HuH-7.5 (cell line): ENCODE measurements around the gene STEAP1B.

Experiments
- DNase-seq: peaks from one replicate; pipeline ENCODE4 v3.0.0; 2011; ENCODE audit warnings: low spot score

STEAP1B gene

DNA sequence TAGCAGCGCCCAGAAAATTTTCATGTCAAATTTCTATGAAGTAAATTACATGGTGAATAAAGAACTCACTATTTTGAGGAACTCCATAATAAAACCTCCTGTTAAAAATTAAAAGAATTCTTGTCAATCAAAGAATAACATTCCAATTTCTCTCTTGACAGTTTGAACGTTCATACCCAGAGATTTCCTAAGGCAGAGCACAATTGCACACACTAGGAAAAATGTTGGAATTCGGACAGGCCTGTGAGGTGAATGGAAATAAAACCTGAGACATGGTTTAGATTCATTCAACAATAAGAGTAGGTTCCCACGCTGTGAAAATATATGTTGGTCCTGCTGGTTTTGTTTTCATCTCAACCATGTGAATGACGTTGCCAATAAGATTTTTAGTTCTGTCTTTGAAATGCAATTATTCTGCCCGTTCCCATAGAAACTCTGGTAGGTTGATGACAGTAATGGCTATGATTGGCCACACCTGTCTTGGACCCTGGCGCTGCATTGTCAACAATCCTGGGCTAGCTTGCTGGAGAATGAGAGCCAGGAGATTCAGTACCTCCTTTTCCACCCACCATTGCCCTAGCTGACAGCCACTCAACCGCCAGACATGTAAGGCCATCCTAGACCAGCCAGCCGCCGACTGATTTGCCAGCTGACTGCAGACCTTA, 99.7 kb downstream of the STEAP1B start:
- DNase-seq = no peak

DNA sequence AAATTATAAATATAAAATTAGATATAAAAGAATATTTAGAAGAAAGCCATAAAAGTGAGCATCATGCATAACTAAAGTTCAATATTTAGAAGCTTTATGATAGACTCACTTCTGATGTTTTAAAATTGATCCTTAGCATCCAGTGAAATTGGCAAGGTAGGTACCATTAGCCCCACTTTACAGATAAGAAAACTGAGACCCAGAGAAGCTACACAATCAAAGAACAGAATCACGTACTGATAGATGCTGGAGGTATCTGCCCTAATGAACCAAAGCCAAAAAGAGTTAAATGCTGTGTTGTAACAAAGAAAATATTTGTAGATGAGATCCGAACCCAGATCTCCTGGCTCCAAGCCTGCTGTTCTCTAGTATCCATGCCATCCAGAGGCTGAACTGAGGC, 100.4 kb downstream of the STEAP1B start:
- no peak for DNase-seq

DNA sequence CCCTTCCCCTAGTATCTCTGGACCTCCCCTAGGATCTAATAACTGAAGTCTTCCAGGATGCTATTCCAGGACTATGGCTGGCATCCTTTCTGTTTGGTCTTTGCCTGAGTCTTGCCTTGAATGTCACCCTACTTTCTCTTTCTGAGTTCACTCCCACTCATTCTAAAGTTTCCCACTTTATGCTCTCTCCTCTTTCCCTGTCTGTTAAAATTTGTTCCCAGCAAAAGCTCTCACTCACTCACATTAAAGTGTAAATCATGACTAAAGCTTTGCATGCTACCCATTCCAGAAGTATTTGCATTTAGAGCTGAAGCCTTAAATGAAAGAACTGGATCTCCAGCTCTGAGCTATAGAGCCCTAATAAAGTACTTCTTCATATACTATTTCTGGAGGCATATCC, 100.9 kb downstream of the STEAP1B start:
- DNase-seq = no peak

- DNase-seq = no peak
These were observed 102.0 kb downstream of the STEAP1B start for GRCh38 chr7:22397981-22398380.

- no peak for DNase-seq
These were observed 104.8 kb downstream of the STEAP1B start for GRCh38 chr7:22395222-22395621.

DNA sequence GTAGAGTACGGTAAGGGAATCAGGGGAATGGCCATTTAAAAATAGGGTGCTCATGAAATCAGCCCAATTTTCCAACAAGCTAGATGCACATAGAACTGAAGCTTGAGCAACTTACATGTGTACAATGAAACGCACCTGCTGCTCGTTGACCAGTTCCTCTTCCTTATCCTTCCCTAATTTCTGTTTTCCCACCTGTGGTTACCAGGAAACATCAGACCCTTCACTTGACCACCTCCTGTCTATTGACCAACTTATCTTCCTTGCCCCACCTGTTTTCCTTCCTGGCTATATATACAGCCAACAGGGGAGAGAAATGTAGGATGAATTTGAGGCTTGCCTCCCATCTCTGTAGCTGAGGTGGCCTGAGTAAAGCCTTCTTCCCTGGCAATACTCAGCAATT, 105.2 kb downstream of the STEAP1B start:
- no peak for DNase-seq

DNA sequence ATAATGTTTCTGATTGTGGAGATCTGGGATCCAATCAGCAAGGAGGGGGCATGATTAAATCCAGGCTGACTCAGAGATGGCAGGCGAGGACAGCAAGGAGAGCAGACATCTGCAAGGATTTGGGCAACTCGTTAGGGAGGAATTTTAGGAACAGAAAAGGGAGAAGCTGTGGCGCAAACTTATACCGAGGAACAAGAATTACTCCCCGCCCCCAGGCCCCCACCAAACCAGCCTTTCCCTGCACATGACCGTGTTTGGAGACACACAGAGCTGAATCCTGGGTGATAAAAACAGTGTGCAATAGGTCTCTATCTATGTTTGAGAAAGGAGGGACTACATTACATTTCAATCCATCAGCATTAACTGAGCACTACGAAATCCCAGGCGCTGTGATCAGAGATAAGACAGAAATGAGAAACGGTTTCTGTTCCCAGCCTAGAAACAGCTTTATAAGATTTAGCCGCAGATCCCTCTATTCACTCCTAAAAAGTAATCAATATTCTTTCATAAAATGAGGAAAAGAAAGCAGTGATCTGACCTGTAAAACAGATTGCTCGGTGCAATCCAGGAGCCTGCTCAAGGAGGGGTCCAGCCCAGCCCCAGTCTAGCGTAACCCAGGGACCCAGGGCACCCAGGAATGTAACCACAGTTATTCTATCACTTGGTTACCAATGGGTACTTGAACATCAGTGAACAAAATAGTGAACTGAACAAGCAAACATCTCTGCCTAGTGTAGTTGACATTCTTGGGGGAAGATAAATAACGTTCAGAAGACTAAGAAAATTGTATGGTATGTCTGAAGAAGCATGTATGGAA, 105.9 kb downstream of the STEAP1B start:
- no peak for DNase-seq

DNA sequence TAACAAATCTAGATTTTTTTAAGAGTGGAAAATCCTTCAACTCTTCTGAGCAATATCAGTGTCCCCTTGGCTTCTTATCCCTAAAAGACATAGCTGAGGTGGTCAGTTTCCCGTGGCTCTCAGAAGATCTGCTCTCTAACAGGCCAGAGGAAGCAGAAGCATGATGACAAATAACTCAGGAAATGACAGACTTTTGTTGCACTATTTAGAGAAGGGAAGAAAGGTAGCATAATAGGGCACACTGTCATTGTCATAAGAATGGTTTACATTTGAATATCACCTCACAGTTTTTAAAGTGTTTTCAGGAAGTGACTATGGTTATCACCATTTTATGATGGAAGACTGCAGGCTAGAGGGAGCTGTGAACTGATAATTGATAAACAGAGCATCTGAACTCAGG, 109.5 kb downstream of the STEAP1B start:
- DNase-seq = no peak

- DNase-seq = no peak
These were observed 110.1 kb downstream of the STEAP1B start for GRCh38 chr7:22389892-22390291.

DNA sequence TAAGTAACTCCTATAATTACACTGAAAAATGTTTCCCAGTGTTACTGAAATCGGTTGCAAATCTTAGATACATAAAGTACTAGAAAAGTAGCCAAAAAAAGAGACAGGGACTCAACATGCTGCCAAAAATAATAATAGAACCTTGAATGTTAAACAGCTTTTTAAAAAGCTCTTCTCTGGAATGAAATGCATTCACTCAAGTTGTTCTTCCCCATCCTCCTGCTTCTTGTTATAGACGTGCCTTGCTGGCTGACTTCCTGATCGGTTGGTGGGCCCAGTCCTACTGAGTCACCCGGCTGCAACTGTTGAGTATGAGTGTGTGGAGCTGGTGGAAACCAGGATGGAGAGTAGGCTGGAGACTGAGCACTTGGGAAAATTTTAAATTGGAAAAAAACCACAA, 112.4 kb downstream of the STEAP1B start:
- no peak for DNase-seq

- DNase-seq = no peak
These were observed 113.1 kb downstream of the STEAP1B start for GRCh38 chr7:22386865-22387264.

DNA sequence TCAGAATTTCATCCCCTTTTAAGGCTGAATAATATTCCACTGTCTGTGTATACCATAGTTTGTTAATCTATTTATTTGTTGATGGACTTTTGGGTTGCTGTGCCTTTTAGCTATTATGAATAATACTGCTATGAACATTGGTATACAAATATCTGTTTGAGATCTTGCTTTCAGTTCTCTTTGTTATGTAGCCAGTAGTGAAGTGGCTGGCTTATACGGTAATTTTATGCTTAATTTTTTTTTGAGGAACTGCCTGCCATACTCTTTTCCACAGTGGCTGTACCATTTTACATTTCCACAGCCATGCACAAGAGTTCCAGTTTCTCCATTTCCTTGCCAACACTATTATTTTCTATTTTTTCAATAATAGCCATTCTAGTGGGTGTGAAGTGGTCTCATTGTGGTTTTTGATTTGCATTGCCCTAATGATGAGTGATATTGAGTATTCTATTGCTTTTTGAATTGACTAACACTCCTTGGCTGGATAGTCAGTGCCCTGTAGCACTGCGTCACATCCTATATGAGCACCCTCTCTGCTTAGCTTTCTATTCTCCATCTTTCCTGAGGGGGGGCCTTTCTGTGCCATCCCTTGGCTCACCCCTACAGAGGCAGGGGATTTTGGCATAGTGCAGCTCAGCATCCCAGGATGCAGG, 113.7 kb downstream of the STEAP1B start:
- DNase-seq = no peak

- DNase-seq = no peak
These were observed 114.7 kb downstream of the STEAP1B start for GRCh38 chr7:22385326-22385725.

- DNase-seq = no peak
These were observed 119.7 kb downstream of the STEAP1B start for GRCh38 chr7:22380333-22380732.

GRCh38 chr7:22378199-22378980, 121.6 kb downstream of the STEAP1B start:
- no peak for DNase-seq

DNA sequence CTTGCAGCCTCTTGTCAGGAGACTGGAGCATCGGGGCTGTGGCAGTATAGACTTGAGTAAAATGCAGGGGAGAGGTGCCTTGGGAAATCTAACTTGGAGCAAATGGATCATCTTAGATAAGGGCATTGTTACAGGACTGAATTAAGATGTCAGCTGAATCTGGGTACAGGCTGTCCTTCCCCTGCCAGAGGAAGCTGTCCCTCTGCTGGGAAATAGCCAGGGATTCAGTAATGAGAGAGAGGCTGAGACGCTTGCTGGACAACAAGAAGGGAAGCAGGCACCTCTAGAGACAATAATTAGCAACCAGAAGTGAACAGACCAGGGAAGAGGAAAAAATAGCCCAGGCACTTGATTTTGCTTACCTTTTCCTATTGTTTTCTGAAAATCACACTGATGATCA, 122.3 kb downstream of the STEAP1B start:
- no peak for DNase-seq

- no peak for DNase-seq
These were observed 124.5 kb downstream of the STEAP1B start for GRCh38 chr7:22375359-22376048.

- no peak for DNase-seq
These were observed 126.1 kb downstream of the STEAP1B start for GRCh38 chr7:22373911-22374310.

GRCh38 chr7:22373388-22373787, 126.6 kb downstream of the STEAP1B start:
- DNase-seq = no peak

DNA sequence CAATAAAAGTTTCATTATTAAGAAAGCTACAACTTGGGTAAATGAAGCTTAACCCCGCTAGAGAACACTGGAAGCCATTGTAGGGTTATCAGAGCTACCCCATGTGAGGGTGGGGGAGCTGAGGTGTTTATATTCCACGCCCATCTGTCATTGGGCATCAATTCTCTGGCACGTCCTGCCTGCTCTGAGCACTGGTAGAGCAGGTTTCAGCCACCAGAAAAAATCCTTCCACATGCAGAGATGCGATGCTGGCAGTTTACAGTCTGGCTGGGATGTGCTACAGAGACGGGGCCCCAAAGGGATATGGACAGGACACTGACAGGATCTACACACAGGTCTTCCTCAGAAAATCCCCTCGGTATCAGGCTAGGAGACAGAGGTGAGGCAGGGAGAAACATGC, 127.1 kb downstream of the STEAP1B start:
- no peak for DNase-seq

GRCh38 chr7:22371878-22372277, 128.1 kb downstream of the STEAP1B start:
- no peak for DNase-seq
